ENCODE data around the gene NRG2. TPM values are rescaled to one million over a fixed set of nuclear protein-coding genes. Genes with fewer than 3 reads are reported as not detected.

Gene NRG2
- total and polyA plus RNA-seq, 2 of the 8 experiments (the other 6 are each of a cell fraction or from before 2014, with no cell fraction given): 0.27 to 0.54 TPM

DNA sequence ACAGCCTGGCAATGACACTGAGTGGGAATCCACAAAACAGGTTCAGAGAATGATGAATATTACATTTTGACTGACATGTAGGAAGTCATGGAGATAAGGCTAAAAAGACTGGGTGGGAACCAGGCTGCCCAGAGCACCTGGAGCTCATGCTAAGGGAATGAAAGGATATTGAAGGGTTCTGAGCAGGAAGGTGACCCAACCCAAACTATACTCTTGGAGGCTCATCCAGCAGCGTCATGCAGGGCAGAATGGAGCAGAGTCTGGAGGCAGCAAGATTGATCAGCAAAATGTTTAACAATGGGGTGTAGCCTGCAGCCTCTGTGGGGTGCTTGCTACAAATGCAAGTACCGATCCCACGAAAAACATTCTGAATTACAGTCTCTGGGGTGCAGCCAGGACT, 127.3 kb downstream of the NRG2 start:
- Histone ChIP-seq H2AK5ac (ENCODE audit: low read depth, low read length) (no peak overlapping the region), H3K18ac (ENCODE audit: extremely low read depth, low read length) (no peak overlapping the region), H3K23me2 (ENCODE audit: low read depth, low read length) (no peaks in the 10 kb centered on the region), H2BK12ac (ENCODE audit: low read depth, low read length) (no peak overlapping the region), H4K91ac (replicated peaks; ENCODE audit: insufficient read length, low read length) (no peak overlapping the region), H4K20me1 (replicated peaks in 1 of 2; ENCODE audit: control insufficient read depth in 1 of 2, insufficient read depth in 2 of 2, low read length in 2 of 2) (no peaks in the 10 kb centered on the region), H3K9ac (replicated peaks in 1 of 4; ENCODE audit: extremely low read depth in 1 of 4, low read depth in 3 of 4, low read length in 3 of 4) (no peak overlapping the region), H3K27me3 (replicated peaks in 1 of 4; ENCODE audit: control insufficient read depth in 3 of 4, extremely low read depth in 1 of 4, insufficient read depth in 3 of 4, low read length in 3 of 4) (no peaks in the 10 kb centered on the region), H2BK15ac (ENCODE audit: low read length) (no peak overlapping the region), H2AFZ (ENCODE audit: low read length) (no peak overlapping the region), H3K4me1 (replicated peaks in 1 of 4; ENCODE audit: control insufficient read depth in 3 of 4, insufficient read depth in 4 of 4, low read length in 3 of 4) (peaks cover 2 to 7% (median 5%) of the 10 kb centered on the region in 4 experiments; a peak in 2 of 7 replicates), H4K5ac (ENCODE audit: insufficient read length, low read depth, low read length) (no peak overlapping the region), H2BK20ac (ENCODE audit: low read length) (no peak overlapping the region), H2BK5ac (ENCODE audit: low read depth, low read length) (no peak overlapping the region), H3K23ac (ENCODE audit: insufficient read length) (no peak overlapping the region), H3K4me3 (ENCODE audit: extremely low read depth in 1 of 4, insufficient read depth in 2 of 4, low read depth in 3 of 4, low read length in 4 of 4) (0 out of 8 replicates have a peak overlapping the region, but pooled peaks of 1 of the 4 experiments have one; percentile 12), H4K8ac (ENCODE audit: extremely low read depth, insufficient read depth, low read length) (no peak overlapping the region), H3K4ac (replicated peaks; ENCODE audit: insufficient read length, low read depth, low read length) (no peak overlapping the region), H3K79me2 (ENCODE audit: control insufficient read depth in 1 of 2, insufficient read depth in 2 of 2, low read length in 2 of 2) (no peaks in the 10 kb centered on the region), H3K56ac (replicated peaks; ENCODE audit: insufficient read length, low read depth, low read length) (no peak overlapping the region), H3K14ac (ENCODE audit: insufficient read length) (no peak overlapping the region), H3K79me1 (ENCODE audit: low read depth, low read length) (no peaks in the 10 kb centered on the region), H2BK120ac (replicated peaks; ENCODE audit: low read depth, low read length) (no peak overlapping the region), H3K9me3 (ENCODE audit: insufficient read depth in 2 of 2, low read depth in 1 of 2, low read length in 1 of 2) (no peaks in the 10 kb centered on the region), H3K36me3 (ENCODE audit: control insufficient read depth in 2 of 4, insufficient read depth in 4 of 4, low read length in 3 of 4) (no peaks in the 10 kb centered on the region), H3K27ac (ENCODE audit: low read depth, low read length) (no peak overlapping the region), H3K4me2 (ENCODE audit: insufficient read depth in 1 of 2, low read depth in 2 of 2, low read length in 2 of 2) (peak overlapping the region; percentile 1 to 44; a peak in 3 of 4 replicates)
- TF ChIP-seq PHF8 (conservative IDR thresholded peaks at IDR 0.05; ENCODE audit: low read depth, low read length) (no peak), SRF (IDR thresholded peaks at IDR 0.05; ENCODE audit: low read depth, low read length) (no peak), GTF2F1 (IDR thresholded peaks at IDR 0.05; ENCODE audit: borderline replicate concordance, low read depth, low read length) (no peak), MAFK (IDR thresholded peaks at IDR 0.05; ENCODE audit: low read depth, low read length) (no peak), FOSL1 (IDR thresholded peaks at IDR 0.05; ENCODE audit: insufficient read depth, low read depth, low read length) (no peak), TAF7 (optimal IDR thresholded peaks at IDR 0.05; ENCODE audit: borderline replicate concordance, low read depth, low read length) (no peak), POLR2AphosphoS5 (IDR thresholded peaks at IDR 0.05; ENCODE audit: low read depth, low read length) (no peak), CBX8 (IDR thresholded peaks at IDR 0.05; ENCODE audit: borderline replicate concordance, low read depth, low read length) (no peak), TAF1 (IDR thresholded peaks at IDR 0.05; ENCODE audit: low read depth, low read length) (no peak)
- TF ChIP-seq, protein P1, sequence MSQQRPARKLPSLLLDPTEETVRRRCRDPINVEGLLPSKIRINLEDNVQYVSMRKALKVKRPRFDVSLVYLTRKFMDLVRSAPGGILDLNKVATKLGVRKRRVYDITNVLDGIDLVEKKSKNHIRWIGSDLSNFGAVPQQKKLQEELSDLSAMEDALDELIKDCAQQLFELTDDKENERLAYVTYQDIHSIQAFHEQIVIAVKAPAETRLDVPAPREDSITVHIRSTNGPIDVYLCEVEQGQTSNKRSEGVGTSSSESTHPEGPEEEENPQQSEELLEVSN (IDR thresholded peaks at IDR 0.05): no peak
- TF ChIP-seq, protein P2, sequence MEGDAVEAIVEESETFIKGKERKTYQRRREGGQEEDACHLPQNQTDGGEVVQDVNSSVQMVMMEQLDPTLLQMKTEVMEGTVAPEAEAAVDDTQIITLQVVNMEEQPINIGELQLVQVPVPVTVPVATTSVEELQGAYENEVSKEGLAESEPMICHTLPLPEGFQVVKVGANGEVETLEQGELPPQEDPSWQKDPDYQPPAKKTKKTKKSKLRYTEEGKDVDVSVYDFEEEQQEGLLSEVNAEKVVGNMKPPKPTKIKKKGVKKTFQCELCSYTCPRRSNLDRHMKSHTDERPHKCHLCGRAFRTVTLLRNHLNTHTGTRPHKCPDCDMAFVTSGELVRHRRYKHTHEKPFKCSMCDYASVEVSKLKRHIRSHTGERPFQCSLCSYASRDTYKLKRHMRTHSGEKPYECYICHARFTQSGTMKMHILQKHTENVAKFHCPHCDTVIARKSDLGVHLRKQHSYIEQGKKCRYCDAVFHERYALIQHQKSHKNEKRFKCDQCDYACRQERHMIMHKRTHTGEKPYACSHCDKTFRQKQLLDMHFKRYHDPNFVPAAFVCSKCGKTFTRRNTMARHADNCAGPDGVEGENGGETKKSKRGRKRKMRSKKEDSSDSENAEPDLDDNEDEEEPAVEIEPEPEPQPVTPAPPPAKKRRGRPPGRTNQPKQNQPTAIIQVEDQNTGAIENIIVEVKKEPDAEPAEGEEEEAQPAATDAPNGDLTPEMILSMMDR (IDR thresholded peaks at IDR 0.05; ENCODE audit: control extremely low read depth in 1 of 3, insufficient read depth in 1 of 3, low read depth in 1 of 3, low read length in 3 of 3): no peak
- 24% methylated on average over 3 of the region's 3 CpGs; no CpG with 5 or more reads in 1 of the 2 experiments for WGBS, 2 experiments (ENCODE audit: extremely low coverage in 1 of 2, insufficient coverage in 1 of 2, insufficient read length in 1 of 2, insufficient replicate concordance in 2 of 2, low coverage in 1 of 2, low lambda C conversion rate in 2 of 2, missing lambda C conversion rate in 1 of 2)
- FAIRE-seq (peak; percentile 60), DNase-seq (ENCODE audit: low read depth in 1 of 2, low spot score in 2 of 2) (peak in 1 of 2 experiments; percentile 42)
- ChIA-PET CTCF (ENCODE audit: partially characterized antibody) (interaction anchor here (0.7 to 4.5 kb wide), 9 partner anchors 9 to 128 kb away, joined by 3 to 51 read pairs (median 8); no protein-coding TSS in a partner anchor), POLR2A (ENCODE audit: partially characterized antibody) (no interaction called here)

Data from H1 (cell line).